ENCODE data around the gene SCARB1.

Gene SCARB1

GRCh38 chr12:124774462-124775167 lies 89.0 kb downstream of the SCARB1 start:
- no peak for DNase-seq (ENCODE audit: low spot score)

- no peak for DNase-seq (ENCODE audit: low spot score)
Observed at GRCh38 chr12:124774054-124774461, 89.6 kb downstream of the SCARB1 start.

DNA sequence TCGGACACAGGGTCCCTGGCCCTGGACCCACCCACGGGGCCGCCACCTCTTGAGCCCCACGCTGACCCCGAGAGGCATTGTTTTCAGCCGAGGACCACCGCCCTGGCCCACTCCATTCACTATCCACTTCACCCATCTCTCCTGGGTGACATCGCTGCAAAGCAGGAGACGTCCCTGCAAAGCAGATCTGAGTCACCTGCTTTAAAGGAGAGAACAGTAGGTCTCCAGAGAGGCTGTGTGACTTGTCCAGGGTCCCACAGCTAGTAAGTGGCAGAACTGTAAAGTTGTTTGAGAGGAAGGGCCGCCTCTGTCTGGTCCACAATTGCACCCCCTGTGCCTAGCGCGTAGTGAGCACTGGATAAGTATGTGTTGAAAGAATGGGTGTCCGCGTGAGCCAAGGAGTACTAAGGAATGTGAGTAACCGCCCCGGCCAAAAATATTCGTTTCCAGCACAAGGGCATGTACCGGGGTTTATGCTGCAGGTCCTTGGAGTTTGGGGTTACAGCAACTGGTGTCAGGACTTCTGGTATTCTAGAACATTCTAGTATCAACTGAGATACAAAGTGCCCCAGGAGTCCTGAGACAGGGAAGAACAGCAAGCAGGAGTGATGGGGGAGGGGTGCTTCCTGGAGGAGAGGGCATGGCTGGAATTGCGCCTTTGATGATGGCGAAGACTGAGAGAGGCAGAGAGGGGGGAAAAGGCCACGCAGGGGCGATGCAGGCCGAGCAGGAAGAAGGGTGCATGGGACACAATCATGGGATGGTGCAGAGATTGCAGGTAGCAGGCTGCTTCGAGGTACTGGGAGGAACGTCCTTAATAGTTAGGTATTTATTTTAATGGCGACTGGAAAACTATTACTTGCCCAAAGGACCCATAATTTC lies 91.1 kb downstream of the SCARB1 start:
- DNase-seq (ENCODE audit: low spot score) = no peak

- DNase-seq (ENCODE audit: low spot score) = peak; percentile 95
Observed at GRCh38 chr12:124771462-124772288, 92.0 kb downstream of the SCARB1 start.

- no peak for DNase-seq (ENCODE audit: low spot score)
Observed at GRCh38 chr12:124770728-124771127, 92.9 kb downstream of the SCARB1 start.

GRCh38 chr12:124769881-124770512 lies 93.7 kb downstream of the SCARB1 start:
- no peak for DNase-seq (ENCODE audit: low spot score)

DNA sequence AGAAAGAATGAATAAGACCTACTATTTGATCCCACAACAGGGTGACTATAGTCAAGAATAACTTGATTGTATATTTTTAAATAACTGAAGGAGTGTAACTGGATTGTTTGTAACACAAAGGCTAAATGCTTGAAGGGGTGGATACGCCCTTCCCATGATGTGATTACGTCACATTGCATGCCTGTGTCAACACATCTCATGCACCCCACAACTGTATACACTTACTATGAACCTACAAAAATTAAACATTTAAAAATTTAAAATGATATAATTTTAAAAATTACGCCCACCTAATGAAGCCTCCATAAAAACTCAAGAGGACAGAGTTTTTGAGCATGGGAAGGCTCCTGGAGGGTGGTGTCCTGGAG lies 94.5 kb downstream of the SCARB1 start:
- no peak for DNase-seq (ENCODE audit: low spot score)

GRCh38 chr12:124768452-124769162 lies 95.1 kb downstream of the SCARB1 start:
- DNase-seq (ENCODE audit: low spot score) = no peak

DNA sequence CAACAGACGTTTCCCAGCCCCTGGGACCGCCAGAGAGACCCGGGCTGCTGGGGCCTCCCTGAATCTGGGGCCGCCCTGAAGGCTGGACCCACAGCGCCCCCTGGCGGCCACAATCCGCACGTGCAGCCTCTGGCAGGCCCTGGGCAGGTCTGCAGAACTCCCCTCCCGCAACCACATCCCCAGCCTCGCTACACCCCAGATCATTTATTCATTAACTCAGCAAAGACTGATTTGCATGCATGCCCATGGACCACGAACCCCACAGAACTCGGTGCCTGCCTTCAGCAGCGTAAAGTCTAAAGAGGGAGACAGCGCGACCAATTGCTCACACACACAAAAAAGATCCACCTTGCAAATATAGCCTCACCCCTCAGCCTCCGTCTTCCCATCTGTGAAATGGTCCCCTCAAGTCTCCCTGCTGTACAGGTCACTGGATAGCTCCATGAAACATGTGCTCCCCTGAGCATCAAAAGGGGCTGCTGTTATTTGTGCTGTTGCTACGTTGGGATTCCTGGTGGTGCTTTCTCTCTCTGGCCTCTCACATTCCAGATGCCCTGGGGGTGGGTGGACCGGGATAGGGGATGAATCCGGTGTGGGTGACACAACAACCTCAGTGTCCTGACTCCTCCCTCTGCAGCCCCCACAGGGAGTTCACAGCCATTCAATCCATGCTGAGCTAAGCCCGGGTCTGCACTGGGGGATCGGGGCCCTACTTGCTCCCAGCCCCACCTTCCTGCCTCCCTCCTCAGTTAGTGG lies 96.4 kb downstream of the SCARB1 start:
- peak; percentile 95 for DNase-seq (ENCODE audit: low spot score)

DNA sequence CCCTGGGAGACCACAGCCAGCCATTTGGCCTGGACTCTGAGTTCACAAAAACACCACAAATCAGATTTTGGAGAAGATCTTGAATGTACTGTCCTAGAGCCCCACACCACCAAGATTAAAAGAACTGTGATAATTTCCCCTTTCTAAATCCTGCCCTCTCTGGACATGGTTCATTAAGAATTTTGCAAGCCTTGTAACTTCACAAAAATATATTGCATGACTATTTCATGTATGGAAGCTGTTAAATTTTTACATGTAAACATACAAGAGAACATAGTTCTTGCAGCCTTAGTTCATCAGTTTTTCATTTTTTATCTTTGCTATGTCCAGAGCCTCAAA lies 97.0 kb downstream of the SCARB1 start:
- no peak for DNase-seq (ENCODE audit: low spot score)

DNA sequence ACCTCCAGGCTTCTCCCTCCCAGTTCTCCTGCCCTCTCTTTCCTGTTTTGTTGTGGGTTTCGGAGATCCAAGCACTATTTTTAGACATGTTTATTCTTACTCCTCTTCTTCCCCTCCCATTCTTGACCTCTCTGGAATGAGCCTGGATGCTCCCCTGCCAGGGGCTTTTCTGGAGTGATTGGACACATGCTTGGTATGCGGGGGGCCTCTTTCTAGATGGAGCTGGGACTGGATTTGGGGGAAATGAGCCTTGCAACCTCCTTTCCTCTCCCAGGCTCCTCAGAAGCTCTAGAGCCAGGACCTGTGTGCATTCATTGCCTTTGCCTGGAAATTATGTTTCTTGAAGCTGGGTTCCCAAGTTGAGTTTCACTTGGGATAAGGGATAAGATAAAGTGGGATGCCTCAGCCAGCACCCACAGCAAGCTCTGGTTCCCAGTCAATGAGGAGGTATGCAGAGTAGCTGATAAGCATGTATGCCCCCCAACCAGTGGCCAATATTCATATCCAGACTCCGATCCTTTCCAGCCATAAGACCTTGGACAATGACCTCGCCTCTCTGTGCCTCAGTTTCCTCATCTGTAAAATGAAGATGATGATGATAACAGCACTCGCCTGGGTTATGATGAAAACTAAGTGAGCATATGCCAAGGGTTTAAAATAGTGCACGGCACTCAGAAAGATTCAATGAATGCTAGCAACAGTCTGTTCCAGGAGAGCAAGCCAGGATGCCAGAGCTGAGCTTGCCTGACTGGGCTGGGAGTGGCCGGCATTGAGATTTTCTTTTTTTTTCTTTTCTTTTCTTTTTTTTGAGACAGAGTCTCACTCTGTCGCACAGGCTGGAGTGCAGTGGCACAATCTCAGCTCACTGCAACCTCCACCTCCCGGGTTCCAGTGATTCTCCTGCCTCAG lies 97.8 kb downstream of the SCARB1 start:
- DNase-seq (ENCODE audit: low spot score) = no peak

DNA sequence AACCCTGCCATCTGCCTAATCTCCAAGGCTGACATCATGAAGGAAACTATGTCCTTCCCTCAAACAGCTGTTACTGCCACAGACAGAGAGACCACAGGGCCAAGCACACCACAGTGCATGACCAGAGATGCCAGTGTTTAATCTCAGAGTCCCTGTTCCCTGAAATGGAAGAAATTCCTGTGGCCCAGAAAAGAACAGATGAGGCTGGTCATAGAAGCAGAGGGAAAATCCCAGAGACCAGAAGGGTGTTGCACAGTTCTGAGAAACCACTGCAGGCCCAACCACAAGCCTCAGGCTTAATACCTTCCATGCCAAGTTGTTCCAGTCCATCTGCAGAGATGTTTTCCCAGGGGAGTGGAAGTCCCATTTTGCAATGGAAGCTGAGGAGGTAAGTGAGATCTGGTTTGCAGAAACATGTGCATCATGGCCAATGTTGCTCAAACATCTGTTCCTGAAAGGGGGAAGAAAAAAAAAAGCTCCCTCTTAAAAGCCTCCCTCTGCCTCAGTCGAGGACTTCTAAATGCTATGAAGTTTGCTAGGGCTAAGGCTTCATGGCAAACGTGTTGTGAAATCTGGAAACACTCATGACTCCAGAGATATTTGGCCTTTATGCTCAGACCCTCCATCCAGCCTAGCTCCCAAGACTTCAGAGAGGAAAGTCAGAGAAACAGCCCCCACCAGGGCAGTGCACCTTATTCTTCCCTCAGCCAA lies 98.6 kb downstream of the SCARB1 start:
- no peak for DNase-seq (ENCODE audit: low spot score)

DNA sequence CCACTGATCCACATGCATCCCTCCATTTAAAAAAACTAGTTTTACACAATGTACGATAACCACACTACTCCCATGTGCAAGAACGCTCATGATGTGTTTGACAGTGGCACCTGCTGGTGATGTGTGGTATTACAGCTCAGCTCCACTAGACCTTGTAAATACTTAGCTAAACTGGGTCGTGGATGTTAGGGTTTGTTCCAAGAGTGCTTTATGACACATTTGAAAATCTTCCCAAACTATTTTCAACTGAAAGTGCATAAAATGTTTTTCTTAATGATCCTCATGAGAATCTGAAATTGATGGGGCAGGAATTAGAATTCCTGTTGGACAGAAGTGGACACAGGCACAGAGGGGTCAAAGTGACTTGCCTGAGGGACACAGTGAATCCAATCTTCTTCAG lies 99.2 kb downstream of the SCARB1 start:
- no peak for DNase-seq (ENCODE audit: low spot score)

- no peak for DNase-seq (ENCODE audit: low spot score)
Observed at GRCh38 chr12:124763594-124763979, 100.1 kb downstream of the SCARB1 start.

- DNase-seq (ENCODE audit: low spot score) = no peak
Observed at GRCh38 chr12:124762791-124763593, 100.7 kb downstream of the SCARB1 start.

- DNase-seq (ENCODE audit: low spot score) = no peak
Observed at GRCh38 chr12:124762384-124762783, 101.3 kb downstream of the SCARB1 start.

DNA sequence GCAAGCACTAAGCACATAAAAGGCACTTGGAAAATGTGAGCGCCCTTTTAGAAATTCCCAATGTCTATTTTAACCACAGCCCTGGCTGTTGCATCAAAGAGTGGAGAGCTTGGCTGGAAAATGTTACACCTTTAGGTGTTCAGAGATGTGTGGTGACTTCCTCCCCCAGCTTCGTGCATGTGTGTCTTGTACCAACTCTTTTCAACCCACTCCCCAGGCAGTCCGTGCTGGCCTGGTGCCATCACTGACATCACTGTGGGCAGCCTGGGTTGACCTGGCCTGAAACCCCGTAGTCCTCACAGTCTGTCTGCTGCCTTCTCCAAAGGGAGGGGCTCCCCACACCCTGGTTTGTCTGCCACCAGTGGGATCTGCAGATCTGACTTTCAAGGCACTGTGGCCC lies 101.8 kb downstream of the SCARB1 start:
- DNase-seq (ENCODE audit: low spot score) = no peak

DNA sequence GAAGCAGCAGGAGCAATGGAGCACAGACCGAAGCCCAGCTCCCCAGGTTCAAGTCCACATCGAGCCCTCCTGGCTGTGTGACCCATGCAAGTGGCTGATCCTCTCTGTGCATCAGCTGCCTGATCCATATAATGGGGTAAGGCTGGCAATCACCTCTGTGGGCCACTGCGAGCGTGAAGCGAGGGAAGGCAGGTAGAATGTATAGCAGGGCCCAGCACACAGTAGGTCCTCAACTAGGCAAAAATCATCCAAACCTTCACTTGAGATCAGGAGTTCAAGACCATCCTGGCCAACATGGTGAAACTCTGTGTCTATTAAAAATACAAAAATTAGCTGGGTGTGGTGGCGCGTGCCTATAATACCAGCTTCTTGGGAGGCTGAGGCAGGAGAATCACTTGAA lies 102.6 kb downstream of the SCARB1 start:
- DNase-seq (ENCODE audit: low spot score) = no peak

Data from ecto neural progenitor cell (in vitro differentiated cells).